ENCODE data around the gene PPP1R27. TPM values are rescaled to one million over a fixed set of nuclear protein-coding genes. Genes with fewer than 3 reads are reported as not detected.

The PPP1R27 gene
- total and polyA plus RNA-seq, 4 donors = 0.17 to 0.18 TPM; not detected in 2

DNA sequence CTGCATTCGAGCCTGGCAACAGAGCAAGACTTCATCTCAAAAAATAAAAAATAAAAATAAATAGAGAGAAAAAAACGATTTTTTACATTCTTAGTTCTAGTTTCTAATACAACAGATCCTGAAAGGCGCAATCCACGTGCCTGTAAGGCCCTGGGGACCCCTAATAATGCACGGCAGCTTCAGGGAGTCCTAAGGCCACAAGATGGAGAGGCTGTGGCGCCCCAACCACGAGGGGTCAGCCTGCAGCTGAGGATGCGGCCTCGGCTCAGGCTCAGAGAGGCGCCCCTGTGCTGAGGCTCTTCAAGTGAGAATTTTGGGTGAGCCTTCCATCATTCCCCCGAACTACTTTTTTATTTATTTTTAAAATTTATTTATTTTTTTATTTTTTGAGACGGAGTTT lies 14.6 kb upstream of the PPP1R27 start:
- 100% methylated on average over 6 of the region's 12 CpGs for WGBS (ENCODE audit: insufficient coverage)

DNA sequence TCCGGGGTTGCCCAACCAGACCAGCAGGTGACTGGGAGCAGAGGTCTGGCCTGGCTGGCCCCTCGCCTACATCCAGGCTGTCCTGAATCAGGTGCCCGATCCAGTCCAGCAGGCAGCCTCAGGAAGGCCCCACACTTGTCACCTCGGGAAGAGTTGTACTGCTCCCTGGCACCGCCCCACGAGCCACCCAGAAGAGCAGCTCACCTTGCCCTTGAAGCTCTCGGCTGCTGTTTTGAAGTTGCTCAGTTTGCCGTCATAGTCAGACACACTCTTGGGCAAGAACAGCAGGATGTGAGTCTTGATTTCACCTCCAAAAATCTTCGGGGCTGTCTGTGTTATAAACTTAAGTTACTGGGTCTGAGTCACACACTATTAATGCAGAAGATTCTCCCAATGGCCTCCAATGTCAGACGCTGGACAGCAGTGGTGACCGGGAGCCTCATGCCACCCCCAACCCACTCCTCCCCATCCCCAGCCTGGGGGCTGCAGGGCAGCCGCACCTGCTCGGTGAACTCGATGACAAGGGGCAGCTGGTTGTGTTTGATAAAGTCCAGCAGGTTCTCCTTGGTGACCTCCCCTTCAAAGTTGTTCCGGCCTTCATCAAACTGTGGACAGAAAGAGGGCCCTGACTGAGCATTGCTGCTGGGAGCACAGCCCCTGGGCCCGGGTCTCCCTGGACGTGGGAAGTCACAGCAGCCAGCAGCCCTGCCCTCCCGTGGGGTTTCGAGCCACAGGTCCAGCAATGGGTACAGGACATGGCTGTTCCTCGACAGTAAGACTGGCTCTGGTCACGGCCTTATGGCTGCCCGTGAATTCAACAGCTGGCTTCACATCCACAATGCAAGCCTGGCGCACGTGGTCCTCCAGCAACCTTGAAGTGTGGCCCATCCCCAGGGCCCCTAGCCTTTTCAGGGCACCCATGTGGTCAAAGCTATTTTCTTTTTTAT lies 12.2 kb upstream of the PPP1R27 start:
- Histone ChIP-seq H3K36me3 (ENCODE audit: control insufficient read depth, insufficient read depth, low read length) (peaks cover 88% of the 10 kb centered on the region), H3K9me3 (ENCODE audit: control insufficient read depth, insufficient read depth, low read length) (no peaks in the 10 kb centered on the region)
- WGBS (ENCODE audit: insufficient coverage) = 94% methylated on average over 22 of the region's 24 CpGs

More for the DNA sequence above, 14.6 kb upstream of the PPP1R27 start:
- H3K27ac ChIP-seq (ENCODE audit: low read depth, low read length) = no peak overlapping the region
- H3K9me3 ChIP-seq (ENCODE audit: control insufficient read depth, insufficient read depth, low read length) = no peaks in the 10 kb centered on the region
- no peak overlapping the region for H3K4me3 ChIP-seq (ENCODE audit: low read depth, low read length)
- no peaks in the 10 kb centered on the region for H3K27me3 ChIP-seq (ENCODE audit: control insufficient read depth, insufficient read depth, low read length)
- H3K4me1 ChIP-seq (ENCODE audit: control insufficient read depth, insufficient read depth, low read length) = no peaks in the 10 kb centered on the region
- DNase-seq (ENCODE audit: low read depth in 4 of 6, low spot score in 6 of 6) = no peak
- H3K36me3 ChIP-seq (ENCODE audit: control insufficient read depth, insufficient read depth, low read length) = peaks cover 90% of the 10 kb centered on the region

DNA sequence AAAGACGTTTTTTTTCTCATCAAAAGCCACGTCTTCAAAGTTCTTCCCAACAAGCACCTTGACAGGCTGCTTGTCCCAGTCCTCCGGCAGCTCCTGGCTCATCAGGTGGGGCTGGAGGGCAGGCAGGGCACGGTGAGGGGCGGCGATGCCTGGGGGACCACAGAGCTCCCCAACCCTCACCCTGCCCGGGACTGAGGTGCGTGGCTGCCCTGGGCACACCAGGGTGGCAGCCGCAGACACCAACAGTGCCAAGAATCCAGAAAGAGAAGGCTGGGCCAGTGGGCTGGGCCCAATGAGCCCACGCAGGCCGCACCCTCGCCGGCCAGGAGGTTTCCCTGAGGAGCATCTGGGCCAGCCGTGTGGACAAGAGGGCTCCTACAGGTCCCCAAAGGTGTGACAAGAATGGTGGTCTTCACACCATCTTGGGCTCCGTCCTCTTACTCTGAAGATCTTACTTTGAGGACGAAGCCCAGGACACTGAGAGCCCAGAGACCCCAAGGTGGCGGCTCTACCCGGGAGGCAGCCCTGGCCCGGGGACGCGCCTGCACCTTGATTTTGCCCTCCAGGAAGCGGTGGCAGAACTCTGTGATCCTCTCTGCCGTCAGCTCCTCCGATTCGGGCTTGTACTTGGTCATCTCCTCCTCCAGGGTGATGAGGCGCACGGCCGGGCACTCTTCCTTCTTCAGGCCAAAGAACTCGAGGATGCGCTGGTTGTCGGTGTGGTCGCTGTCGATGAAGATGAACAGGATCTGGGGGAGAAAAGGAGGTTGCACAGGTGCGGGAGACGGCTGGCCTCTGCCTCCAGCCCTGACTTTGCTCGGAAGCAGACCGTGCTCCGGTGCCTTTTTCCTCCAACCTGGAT lies 11.3 kb upstream of the PPP1R27 start:
- 96% methylated on average over 36 of the region's 38 CpGs for WGBS (ENCODE audit: insufficient coverage)
- H3K36me3 ChIP-seq (ENCODE audit: control insufficient read depth, insufficient read depth, low read length) = peaks cover 88% of the 10 kb centered on the region
- H3K4me1 ChIP-seq (ENCODE audit: control insufficient read depth, insufficient read depth, low read length) = no peaks in the 10 kb centered on the region
- DNase-seq (ENCODE audit: low read depth in 4 of 6, low spot score in 6 of 6) = no peak
- no peaks in the 10 kb centered on the region for H3K9me3 ChIP-seq (ENCODE audit: control insufficient read depth, insufficient read depth, low read length)
- no peak overlapping the region for H3K27ac ChIP-seq (ENCODE audit: low read depth, low read length)
- no peak overlapping the region for H3K4me3 ChIP-seq (ENCODE audit: low read depth, low read length)
- H3K27me3 ChIP-seq (ENCODE audit: control insufficient read depth, insufficient read depth, low read length) = no peaks in the 10 kb centered on the region

More for the DNA sequence above, 12.2 kb upstream of the PPP1R27 start:
- Histone ChIP-seq H3K27ac (ENCODE audit: low read depth, low read length) (no peak overlapping the region), H3K4me3 (ENCODE audit: low read depth, low read length) (no peak overlapping the region), H3K27me3 (ENCODE audit: control insufficient read depth, insufficient read depth, low read length) (no peaks in the 10 kb centered on the region), H3K4me1 (ENCODE audit: control insufficient read depth, insufficient read depth, low read length) (no peaks in the 10 kb centered on the region)
- no peak for DNase-seq (ENCODE audit: low read depth in 4 of 6, low spot score in 6 of 6)

DNA sequence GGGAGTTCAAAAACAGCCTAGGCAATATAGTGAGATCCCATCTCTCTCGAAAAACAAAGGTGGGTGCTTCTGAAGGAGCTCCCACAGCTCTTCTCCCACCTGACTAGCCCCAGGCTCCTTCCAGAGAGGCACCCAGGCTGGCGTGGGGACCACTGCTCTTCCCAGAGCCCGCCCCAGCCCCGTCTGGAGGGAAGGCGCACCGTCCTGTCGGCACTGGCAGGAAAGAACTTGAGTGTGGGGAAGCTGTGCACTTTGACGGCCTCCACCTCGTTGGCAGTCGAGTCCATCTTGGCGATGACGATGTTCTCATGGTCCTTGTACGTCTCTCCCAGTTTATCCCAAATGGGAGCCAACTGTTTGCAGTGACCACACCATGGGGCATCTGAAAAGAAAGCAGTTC lies 10.5 kb upstream of the PPP1R27 start:
- Histone ChIP-seq H3K4me3 (ENCODE audit: low read depth, low read length) (no peak overlapping the region), H3K36me3 (ENCODE audit: control insufficient read depth, insufficient read depth, low read length) (peaks cover 86% of the 10 kb centered on the region)
- 92% methylated on average over 12 of the region's 13 CpGs for WGBS (ENCODE audit: insufficient coverage)

DNA sequence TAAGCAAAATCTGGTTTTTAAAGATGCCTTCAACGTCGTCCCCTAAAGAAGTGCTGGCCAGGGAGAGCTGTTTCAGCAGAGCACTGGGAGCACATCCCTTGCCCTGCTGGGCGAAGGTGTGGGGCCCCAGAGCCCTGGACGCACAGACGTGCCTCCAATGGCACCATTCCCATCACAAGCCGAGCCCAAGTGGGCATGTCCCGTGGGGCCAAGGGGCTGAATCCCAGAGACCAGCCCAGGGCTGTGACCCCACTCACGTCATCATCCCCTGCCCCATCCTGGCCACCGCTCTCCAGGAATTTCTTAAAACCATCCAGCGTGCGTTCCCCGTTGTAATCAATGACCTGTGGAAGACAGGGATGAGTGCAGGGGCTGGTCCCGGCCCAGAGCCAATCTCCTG lies 10.0 kb upstream of the PPP1R27 start:
- Histone ChIP-seq H3K27ac (ENCODE audit: low read depth, low read length) (no peak overlapping the region), H3K27me3 (ENCODE audit: control insufficient read depth, insufficient read depth, low read length) (no peaks in the 10 kb centered on the region), H3K4me1 (ENCODE audit: control insufficient read depth, insufficient read depth, low read length) (no peaks in the 10 kb centered on the region), H3K9me3 (ENCODE audit: control insufficient read depth, insufficient read depth, low read length) (no peaks in the 10 kb centered on the region), H3K4me3 (ENCODE audit: low read depth, low read length) (no peak overlapping the region), H3K36me3 (ENCODE audit: control insufficient read depth, insufficient read depth, low read length) (peaks cover 86% of the 10 kb centered on the region)
- no peak for DNase-seq (ENCODE audit: low read depth in 4 of 6, low spot score in 6 of 6)
- WGBS (ENCODE audit: insufficient coverage) = 94% methylated on average over 13 of the region's 13 CpGs

More for the DNA sequence above, 10.5 kb upstream of the PPP1R27 start:
- H3K9me3 ChIP-seq (ENCODE audit: control insufficient read depth, insufficient read depth, low read length) = no peaks in the 10 kb centered on the region
- no peak overlapping the region for H3K27ac ChIP-seq (ENCODE audit: low read depth, low read length)
- H3K4me1 ChIP-seq (ENCODE audit: control insufficient read depth, insufficient read depth, low read length) = no peaks in the 10 kb centered on the region
- H3K27me3 ChIP-seq (ENCODE audit: control insufficient read depth, insufficient read depth, low read length) = no peaks in the 10 kb centered on the region
- DNase-seq (ENCODE audit: low read depth in 4 of 6, low spot score in 6 of 6) = no peak

DNA sequence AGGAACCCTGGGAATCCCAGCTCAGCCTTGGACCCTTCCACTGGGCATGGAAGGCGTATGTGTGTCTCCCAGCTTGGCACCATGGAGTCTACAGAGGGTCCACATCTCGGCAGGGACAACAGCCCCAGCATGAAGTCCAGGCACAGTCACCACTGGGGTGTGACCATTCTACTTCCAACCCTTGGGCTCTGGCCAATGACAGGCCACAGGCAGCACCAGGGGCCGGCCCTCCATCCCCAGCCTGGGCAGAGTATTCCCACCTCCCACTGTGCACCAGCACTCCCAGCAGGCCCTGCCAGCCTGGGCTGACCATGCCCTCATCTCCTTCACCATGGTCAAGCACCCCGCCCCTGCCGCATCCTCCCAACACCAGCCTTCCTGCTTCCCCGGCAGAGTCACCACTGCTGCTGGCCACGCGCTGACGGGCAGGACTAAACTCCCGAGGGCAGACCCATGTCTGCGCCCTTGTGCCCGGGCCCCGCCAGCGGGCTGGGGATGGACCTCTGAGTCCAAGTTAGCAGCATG lies 9.5 kb upstream of the PPP1R27 start:
- Histone ChIP-seq H3K4me1 (ENCODE audit: control insufficient read depth, insufficient read depth, low read length) (no peaks in the 10 kb centered on the region), H3K9me3 (ENCODE audit: control insufficient read depth, insufficient read depth, low read length) (no peaks in the 10 kb centered on the region), H3K4me3 (ENCODE audit: low read depth, low read length) (no peak overlapping the region), H3K27ac (ENCODE audit: low read depth, low read length) (no peak overlapping the region), H3K27me3 (ENCODE audit: control insufficient read depth, insufficient read depth, low read length) (no peaks in the 10 kb centered on the region), H3K36me3 (ENCODE audit: control insufficient read depth, insufficient read depth, low read length) (peaks cover 83% of the 10 kb centered on the region)
- 96% methylated on average over 14 of the region's 14 CpGs for WGBS (ENCODE audit: insufficient coverage)
- DNase-seq (ENCODE audit: low read depth in 4 of 6, low spot score in 6 of 6) = no peak

DNA sequence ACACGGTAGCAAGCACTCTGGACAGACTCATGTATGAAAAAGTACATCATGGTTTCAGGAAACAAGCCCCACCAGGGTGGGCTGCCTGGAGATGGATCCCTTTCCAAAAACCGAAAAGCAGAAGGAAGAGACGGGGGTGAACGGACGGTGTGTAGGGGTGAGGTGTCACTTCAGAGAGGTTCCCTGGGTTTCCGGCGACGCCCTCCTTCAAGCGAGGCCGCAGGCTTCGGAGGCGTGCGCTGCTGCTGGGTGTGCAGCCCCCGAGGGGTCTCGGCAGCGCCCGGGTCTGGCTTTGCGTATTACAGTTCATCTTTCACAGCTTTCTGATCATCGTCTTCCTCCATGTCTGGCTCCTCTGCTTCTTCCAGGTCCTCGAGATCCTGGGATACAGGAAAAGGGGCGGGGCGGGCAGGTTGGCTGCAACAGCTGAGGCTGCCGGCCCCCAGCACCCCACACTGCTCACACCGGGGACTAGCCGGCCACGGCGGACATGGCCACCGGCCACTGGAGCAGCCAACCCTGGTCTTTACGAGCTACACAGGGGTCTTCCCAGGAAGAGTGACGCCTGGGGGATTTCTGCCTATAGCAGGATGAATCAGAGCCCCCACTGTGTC lies 9.0 kb upstream of the PPP1R27 start:
- 94% methylated on average over 27 of the region's 30 CpGs for WGBS (ENCODE audit: insufficient coverage)
- Histone ChIP-seq H3K4me3 (ENCODE audit: low read depth, low read length) (no peak overlapping the region), H3K9me3 (ENCODE audit: control insufficient read depth, insufficient read depth, low read length) (no peaks in the 10 kb centered on the region), H3K4me1 (ENCODE audit: control insufficient read depth, insufficient read depth, low read length) (no peaks in the 10 kb centered on the region), H3K36me3 (ENCODE audit: control insufficient read depth, insufficient read depth, low read length) (peaks cover 78% of the 10 kb centered on the region), H3K27ac (ENCODE audit: low read depth, low read length) (no peak overlapping the region), H3K27me3 (ENCODE audit: control insufficient read depth, insufficient read depth, low read length) (no peaks in the 10 kb centered on the region)
- DNase-seq (ENCODE audit: low read depth in 4 of 6, low spot score in 6 of 6) = no peak

DNA sequence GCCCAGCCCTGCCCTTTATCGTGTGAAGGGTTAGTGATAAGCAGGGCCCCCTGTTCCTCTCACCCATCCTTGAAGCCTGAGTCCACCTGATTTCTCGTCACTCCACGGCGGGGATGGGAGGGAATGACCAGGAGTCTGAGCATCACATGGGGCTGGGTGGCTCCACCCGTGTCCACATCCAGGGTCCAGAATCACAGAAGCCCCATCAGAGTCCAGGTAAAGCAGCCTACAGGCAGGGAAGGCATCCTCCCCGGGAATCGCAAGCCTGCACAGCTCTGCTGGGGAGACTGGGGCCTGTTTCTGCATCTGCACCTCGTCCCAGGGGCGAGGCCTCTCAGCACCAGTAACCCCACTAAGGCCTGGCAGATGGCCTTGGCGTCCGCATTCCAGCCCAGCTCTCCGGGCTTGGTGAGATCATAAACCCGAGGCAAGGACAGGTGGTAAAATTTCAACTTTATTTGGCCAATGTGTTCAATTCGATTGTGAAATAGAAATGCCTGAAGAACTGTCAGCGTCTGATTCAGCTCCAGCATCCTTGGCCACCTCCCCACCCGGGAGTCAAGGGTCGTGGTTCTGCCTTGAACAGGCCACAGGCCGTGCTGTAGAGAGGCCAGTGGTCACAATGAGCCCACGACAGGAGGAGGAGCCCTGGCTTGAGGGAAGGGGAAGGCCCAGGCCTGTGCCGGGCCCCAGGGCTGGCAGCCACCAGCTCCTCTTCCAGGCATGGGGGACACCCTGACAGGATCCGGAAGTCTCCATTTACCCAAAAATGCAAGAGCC lies 8.1 kb upstream of the PPP1R27 start:
- WGBS (ENCODE audit: insufficient coverage) = 86% methylated on average over 17 of the region's 21 CpGs

DNA sequence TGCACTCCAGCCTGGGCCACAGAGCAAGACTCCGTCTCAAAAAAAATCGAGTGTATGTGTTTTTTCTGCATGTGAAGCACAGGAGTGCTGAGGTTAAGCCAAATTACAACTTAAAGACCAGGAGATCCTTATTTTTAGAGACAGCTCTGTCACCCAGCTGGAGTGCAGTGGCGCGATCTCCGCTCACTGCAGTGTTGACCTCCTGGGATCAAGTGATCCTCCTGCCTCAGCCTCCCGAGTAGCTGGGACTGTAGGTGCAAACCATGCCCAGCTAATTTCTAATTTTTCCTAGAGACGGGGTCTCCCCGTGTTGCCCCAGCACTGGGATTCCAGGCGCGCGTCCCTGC lies 7.5 kb upstream of the PPP1R27 start:
- WGBS (ENCODE audit: insufficient coverage) = 95% methylated on average over 8 of the region's 11 CpGs
- no peaks in the 10 kb centered on the region for H3K27me3 ChIP-seq (ENCODE audit: control insufficient read depth, insufficient read depth, low read length)
- H3K4me1 ChIP-seq (ENCODE audit: control insufficient read depth, insufficient read depth, low read length) = no peaks in the 10 kb centered on the region
- H3K4me3 ChIP-seq (ENCODE audit: low read depth, low read length) = no peak overlapping the region
- no peak overlapping the region for H3K27ac ChIP-seq (ENCODE audit: low read depth, low read length)
- DNase-seq (ENCODE audit: low read depth in 4 of 6, low spot score in 6 of 6) = no peak
- H3K9me3 ChIP-seq (ENCODE audit: control insufficient read depth, insufficient read depth, low read length) = no peaks in the 10 kb centered on the region
- H3K36me3 ChIP-seq (ENCODE audit: control insufficient read depth, insufficient read depth, low read length) = peaks cover 66% of the 10 kb centered on the region

More for the DNA sequence above, 8.1 kb upstream of the PPP1R27 start:
- peaks cover 72% of the 10 kb centered on the region for H3K36me3 ChIP-seq (ENCODE audit: control insufficient read depth, insufficient read depth, low read length)
- H3K27me3 ChIP-seq (ENCODE audit: control insufficient read depth, insufficient read depth, low read length) = no peaks in the 10 kb centered on the region
- H3K9me3 ChIP-seq (ENCODE audit: control insufficient read depth, insufficient read depth, low read length) = no peaks in the 10 kb centered on the region
- no peaks in the 10 kb centered on the region for H3K4me1 ChIP-seq (ENCODE audit: control insufficient read depth, insufficient read depth, low read length)
- DNase-seq (ENCODE audit: low read depth in 4 of 6, low spot score in 6 of 6) = no peak
- H3K4me3 ChIP-seq (ENCODE audit: low read depth, low read length) = no peak overlapping the region
- no peak overlapping the region for H3K27ac ChIP-seq (ENCODE audit: low read depth, low read length)

Data from spinal cord (tissue), 10 donors.